Hippocampal formation (tissue), 2 donors: ENCODE results near the gene KRTAP9-7.

Source experiments
- DNase-seq, 2 donors: peaks; one replicate each; lab custom pipeline; 2025; lab: John Stamatoyannopoulos, UW

KRTAP9-7 gene

DNA sequence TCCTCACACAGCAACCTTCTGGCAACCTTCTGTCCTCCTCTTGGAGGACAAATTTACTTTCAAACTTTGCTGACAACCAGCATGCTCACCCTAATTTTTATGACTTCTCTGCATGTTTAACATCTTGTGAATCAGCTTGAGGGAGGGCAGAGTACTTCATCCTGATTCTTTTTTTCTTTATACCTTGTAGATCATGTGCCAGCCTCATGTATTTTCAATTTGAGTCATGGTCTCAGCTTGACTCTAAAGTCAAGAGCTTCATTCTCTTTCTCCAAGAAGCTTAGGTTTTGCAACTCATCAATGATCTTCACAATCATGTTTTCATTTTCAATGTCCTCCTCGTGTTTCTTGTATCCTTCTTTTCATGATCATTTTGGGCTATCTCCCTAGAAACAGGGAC is 3.6 kb upstream of the KRTAP9-7 start:
- no peak for DNase-seq

GRCh38 chr17:41278176-41278955 is 2.9 kb downstream of the KRTAP9-7 start:
- no peak for DNase-seq

DNA sequence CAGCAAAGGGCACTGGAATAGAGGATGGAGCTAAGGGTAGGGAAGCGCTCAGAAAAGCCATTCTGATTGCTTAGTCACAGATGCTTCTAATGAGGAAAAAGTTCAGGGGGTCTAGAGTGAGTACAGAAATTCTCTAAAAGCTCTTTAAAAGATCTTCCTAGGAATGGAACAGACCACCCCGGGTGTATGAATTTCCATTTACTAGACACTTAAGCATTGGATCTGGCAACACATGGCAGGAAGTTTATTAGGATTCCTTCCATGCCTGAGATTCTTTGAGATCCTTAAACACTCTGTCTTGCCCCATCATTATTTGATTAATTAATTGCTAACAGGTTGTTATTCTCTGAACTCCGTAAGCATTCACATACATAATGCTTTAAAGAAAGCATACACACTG is 8.5 kb downstream of the KRTAP9-7 start:
- no peak for DNase-seq

- no peak for DNase-seq
Observed at GRCh38 chr17:41284546-41284945, 9.0 kb downstream of the KRTAP9-7 start.

DNA sequence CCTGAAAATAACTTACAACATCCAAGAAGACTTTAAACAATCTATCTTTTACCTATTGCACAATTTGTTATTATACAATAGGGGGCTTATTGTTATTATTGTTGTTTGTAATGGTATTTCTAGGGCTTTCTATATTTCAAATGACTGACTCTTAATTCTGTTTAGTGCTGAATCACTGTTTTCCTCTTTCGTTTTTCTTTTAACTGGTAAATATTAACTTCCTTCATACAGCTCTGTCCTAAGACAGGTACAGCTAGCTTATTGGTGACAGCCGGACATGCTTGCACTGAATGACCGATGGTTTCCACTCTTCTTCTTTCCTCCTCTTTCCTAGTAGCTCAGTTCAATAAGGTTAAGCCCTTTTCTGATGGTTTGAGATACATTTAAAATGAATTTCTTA is 11.6 kb downstream of the KRTAP9-7 start:
- DNase-seq: no peak

DNA sequence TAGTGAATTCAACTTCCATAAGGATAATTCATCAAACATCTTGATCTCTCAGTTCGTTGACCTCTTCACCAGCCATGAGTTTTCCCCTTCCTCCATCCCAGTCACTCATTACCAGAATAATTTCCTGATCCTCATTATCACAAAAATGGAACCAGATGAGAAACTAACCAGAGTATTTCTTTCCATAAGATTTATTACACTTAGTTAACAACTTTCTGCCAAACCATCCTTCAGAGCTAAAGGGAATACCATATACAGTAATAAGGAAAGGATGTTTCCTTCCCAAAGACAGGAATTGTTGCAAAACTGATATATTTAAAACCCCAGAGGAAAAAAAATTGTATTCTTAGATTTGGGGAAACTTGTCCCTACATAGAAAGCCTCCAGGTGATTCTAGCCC is 18.5 kb downstream of the KRTAP9-7 start:
- no peak for DNase-seq

- DNase-seq: no peak
Observed at GRCh38 chr17:41296846-41297245, 21.3 kb downstream of the KRTAP9-7 start.

DNA sequence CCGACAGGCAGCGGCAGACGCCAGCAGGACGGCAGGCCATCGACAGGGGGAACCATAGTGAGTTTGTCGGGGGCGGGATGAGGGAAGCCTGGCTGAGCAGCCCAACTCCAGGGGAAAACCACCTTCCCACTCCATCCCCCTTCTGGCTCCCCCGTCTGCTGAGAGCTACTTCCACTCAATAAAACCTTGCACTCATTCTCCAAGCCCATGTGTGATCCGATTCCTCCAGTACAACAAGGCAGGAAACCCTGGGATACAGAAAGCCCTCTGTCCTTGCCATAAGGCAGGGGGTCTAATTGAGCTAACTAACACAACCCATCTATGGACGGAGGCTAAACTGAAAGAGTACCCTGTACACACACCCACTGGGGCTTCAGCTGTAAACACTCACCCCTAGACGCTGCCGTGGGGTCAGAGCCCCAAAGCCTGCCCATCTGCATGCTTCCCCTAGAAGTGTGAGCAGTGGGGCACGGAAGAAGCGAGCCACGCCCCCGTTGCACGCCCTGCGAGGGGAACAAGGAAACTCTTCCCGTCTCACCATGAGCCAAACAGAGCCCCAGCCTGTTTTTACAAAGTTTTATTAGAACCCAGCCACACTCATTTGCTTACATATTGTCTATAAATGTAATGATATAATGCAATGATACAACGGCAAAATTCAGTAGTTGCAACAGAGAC is 23.1 kb downstream of the KRTAP9-7 start:
- no peak for DNase-seq

DNA sequence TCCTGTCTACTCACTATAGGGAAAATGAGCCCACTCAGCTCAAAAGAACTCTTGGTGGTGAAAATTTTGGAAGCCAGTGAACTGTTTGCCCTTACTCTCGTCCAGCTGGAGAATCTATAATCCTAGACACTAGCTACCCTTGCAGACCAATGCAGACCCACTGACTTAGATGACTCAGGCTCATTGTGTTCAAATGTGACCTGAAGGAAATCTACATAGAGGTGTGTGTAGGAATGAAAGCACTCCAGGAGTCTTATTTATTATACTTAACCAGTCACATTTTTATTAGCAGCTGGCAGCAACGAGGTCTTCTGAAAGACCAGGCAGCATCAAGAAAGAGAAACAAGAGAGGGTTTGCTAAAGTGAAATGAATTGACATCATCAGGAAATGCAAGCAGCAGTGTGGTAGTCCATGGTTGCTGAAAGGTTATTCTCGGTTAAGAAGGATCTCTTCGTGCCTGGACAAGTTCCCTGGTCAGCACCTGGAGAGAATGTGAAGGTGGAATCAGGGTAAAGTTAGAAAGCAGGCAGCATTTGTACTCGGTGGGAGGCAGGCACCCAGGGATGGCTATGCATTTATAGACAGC is 25.8 kb downstream of the KRTAP9-7 start:
- no peak for DNase-seq

DNA sequence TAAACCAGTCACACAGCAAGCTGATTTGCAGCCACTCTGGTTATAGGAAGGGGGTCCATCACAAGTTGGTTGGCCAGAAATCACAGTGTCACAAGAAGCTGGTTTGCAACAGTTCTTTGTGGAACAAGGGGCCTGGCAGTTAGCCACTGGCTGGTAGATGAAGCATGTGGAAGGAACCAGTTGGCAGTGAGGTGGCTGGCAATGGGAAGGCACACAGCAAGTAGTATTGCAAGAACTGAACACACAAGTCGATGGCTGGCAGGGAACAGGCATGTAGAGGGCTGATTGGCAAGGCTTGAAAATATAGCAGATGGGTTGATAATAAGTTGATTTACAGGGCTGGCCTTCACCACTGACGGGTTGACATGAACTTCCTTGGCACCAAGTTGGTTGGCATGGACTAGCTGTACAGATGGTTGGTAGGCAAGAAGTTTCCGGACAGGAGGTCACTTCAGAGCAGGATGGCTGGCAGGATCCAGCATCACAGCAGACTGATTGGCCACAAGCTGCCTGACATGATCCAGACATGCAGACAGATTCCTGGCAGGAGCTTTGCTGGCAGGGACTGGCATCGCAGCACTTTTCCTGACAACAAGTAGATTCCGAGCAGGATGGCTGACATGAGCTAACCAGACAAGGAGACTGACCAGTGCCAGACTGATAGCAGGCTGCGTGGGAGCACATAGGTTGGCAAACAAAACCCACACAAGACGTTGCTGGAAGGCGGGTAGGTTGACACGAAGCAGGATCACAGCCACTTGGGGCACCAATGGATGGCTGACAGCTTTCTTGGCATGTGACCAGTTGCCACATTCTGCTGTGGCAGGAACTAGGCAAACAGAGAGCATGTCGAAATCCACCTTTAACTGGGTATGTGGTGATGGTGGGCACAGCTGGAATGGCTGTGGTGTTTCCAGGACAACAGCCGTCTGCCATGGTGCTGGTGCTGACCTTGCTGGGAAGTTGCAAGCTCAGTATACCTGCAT is 26.7 kb downstream of the KRTAP9-7 start, which contains the start of gene KRTAP29-1:
KRTAP29-1 (minus strand) TSS at position 936 of the 986 bp plus-strand sequence; CDS start at position 936, 0 bp downstream.
- DNase-seq: no peak

DNA sequence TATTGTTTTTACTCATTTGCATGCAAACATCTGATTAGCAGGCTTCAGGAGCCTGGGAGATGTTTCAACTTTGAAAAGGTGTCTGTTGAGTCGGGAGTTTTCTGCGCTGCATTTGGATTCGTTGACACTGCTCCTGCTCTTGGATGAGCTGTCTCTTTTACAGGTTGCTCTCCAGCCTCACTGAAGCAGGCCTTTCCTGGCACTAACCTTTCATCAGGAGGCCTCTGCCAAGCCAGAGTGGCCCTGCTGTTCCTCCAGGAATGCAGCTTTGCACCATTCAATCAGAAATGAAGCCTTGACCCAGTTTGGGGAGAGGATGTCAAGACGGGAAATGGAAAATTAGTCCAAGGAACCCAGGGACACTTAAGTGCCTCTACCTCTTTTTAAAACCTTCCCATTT is 27.5 kb downstream of the KRTAP9-7 start:
- no peak for DNase-seq

DNA sequence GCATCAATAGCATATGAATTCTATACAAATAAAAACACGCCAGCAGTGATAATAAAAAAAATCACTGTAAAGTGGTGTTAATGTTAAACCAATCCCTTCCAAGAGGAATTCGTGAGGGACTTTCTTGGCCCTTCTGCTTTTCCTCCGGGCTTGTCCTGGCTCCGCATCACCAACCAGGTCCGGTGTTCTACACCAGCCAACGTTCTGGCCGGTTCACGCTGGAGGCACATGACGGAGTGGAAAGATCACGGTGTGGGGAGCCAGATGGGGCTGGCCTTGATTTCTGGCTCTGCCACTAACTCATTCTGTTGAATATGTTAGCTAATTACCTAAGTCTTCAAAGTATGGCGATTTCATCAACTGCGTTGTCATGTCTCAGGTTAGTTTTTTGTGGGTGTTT is 28.6 kb downstream of the KRTAP9-7 start:
- DNase-seq: no peak

GRCh38 chr17:41307647-41308046 is 32.1 kb downstream of the KRTAP9-7 start:
- DNase-seq: peak in 1 of 2 donors; percentile 9

DNA sequence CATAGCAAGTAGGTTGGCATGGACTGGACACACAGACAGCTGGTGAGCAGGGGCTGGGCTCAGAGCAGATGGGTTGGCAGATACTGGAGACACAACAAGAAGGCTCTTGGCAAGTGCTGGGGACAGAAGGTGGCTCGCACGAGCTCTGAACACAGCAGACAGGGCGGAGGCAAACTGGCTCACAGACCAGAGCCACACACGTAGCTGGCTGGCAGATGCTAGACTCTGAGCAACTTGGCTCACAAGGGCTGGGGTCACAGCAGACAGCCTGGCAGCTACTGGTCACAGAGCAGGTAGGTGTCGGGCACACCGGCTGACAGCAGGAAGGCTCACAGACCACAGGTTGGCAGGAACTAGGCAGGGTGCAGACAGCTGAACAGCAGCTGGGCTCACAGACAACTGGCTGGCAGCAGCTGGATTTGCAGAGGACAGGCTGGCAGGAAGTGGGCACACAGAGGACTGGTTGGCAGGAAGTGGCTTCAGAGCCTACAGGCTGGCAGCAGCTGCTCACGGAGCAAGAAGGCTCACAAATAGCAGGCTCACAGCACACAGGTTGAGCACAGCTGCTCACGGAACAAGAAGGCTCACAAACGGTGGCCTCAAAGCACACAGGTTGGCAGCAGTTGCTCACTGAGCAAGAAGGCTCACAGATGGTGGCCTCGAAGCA is 32.9 kb downstream of the KRTAP9-7 start:
- peak in 1 of 2 donors; percentile 38 for DNase-seq

DNA sequence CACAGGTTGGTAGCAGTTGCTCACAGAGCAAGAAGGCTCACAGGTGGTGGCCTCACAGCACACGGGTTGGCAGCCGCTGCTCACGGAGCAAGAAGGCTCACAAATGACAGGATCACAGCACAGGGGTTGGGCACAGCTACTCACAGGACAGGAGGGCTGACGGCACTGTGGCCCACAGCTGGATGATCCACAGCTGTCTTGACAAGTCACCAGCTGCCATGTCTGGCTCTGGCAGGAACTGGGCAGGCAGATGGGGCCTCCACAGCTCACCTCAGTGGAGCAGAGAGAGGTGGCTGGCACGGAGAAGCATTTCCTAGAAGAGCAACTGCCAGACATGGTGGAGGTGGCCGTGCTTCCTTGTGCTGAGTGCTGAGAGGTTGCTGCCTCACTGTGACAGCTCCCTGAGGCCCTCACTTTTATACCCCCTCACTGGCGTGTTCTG is 33.4 kb downstream of the KRTAP9-7 start, which contains the start of gene KRTAP16-1:
KRTAP16-1 (minus strand) TSS at position 392 of the 442 bp plus-strand sequence; CDS start at position 336, 56 bp downstream.
- DNase-seq: no peak

DNA sequence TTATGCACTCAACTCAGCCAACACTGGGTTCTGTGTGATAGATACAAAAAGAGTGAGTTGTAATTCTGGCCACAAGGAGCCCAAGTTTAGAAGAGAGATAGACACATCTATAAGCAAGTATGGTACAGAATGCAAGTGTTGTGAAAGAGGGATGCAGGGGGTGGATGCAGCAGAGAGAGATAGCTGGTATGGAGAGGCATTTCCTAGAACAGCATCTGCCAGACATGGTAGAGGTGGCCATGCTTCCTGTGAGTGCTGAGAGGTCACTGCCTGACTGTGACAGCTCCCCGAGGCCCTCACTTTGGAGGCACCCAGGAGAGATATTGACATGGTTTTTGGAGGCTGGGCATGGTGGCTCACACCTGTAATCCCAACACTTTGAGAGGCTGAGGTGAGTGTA is 35.6 kb downstream of the KRTAP9-7 start:
- no peak for DNase-seq

DNA sequence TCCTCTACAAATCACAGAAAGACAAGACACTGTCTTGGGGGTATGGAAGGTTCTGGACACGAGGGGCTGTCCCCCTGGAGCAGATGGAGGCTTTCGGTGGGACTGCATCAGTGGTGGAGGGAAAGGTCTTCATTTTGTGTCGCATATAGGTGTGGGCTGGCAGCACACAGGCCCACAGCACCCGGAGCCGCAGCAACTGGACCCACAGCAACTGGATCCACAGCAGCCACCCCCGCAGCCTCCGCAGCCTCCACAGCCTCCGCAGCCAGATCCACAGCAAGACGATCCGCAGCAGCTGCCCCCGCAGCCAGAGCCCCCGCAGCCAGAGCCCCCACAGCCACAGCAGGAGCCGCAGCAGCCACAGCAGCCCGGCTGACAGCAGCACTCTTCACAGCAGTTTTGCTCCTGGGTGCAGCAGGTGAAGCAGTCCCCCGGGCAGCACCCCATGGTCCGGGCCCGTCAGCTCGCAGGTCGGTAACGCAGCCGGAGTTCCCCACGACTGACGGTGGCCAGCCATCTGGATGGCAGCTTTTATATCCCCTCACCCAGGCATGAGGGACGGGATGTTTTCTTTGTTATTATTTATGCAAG is 39.8 kb downstream of the KRTAP9-7 start, which contains the start of gene KRTAP17-1:
KRTAP17-1 (minus strand) TSS at position 507 of the 591 bp plus-strand sequence; CDS start at position 447, 60 bp downstream.
- DNase-seq: no peak

DNA sequence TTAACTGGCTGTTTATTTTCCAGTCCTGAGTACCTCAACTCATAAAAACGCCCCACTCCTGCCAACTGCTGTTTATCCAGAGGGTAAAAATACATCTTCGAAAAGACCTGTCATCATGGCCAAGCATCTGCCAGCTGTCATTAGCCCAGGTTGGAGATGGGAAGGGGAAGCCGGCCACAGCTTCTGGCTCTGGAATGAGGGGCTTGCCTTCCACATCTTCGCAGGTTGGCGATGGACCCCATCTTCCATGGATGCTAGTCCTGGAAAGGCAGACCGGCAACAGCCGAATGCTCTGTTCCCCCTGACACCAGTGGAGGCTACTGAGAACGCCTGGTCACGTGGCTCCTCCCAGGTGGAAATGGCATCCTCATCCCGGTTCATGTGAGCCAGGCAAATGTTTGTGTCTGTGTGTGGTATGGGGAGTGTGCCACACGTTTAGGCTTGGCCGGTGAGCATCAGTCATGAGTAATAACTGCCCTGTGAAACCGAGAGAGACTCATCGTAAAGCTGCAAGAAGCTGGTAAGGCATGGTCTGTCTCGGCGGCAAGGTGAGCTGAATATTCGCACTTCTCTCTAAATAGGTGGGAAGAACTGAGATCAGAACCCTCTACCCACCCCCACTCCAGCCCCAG is 40.4 kb downstream of the KRTAP9-7 start:
- no peak for DNase-seq

DNA sequence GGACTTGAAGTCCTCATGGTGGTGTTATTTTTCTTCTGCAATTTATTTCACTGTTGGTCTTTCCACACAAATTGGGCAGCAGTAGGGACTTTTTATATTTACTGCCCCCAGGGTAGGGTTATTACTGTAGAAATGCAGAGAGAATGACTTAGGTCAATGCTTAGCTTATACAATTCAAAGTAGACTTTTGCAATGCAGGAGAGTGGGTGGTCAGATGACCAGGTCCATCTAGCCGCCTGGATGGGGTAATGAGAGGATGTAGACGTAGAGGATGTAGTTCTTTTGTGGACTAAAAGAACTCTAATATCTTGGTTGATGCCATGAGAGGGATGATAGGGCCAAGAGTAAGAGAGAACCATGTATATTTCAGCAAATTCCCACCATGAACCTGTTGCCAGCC is 42.7 kb downstream of the KRTAP9-7 start:
- no peak for DNase-seq
